Fibroblast of mammary gland (primary cell): ENCODE data around the gene RABL2A.
"Not testable (repeated sequence)": the region's sequence is repeated elsewhere in the genome, so short reads cannot be mapped to it uniquely, and the experiment has no call there.

Experiments
- DNase-seq: peaks from one replicate; pipeline ENCODE4 v3.0.0-alpha.2; 2010; ENCODE audit warnings: low read depth
- H3K4me3 ChIP-seq: 2 replicates; pipeline ENCODE4 v1.5.1; 2011; ENCODE audit warnings: low read depth, mild to moderate bottlenecking, low read length, moderate library complexity; ENCODE audit not compliant: control insufficient read depth
- CTCF ChIP-seq: conservative IDR thresholded peaks from 2 replicates; pipeline ENCODE4 v1.5.1; 2011; ENCODE audit warnings: low read depth, low read length, inconsistent platforms; ENCODE audit not compliant: control insufficient read depth, insufficient read depth

The RABL2A gene

GRCh38 chr2:113626616-113627330 lies at the start of gene RABL2A:
Gene RABL2A, plus strand, starts transcription at chr2:113627266. Its CDS starts 1,341 bp downstream, at chr2:113628607.
- peak within 1 kb of the TSS; percentile 57 for H3K4me3 ChIP-seq
- peak; percentile 70 for DNase-seq

GRCh38 chr2:113578508-113578907 lies 48.6 kb upstream of the RABL2A start:
- not testable (repeated sequence) for DNase-seq, H3K4me3 ChIP-seq

GRCh38 chr2:113582473-113582872 lies 44.6 kb upstream of the RABL2A start:
- not testable (repeated sequence) for DNase-seq

GRCh38 chr2:113583521-113584225 lies 43.4 kb upstream of the RABL2A start:
- DNase-seq, result peak; percentile 53
- peak overlapping the region; percentile 54 for H3K4me3 ChIP-seq

More at GRCh38 chr2:113582473-113582872, 44.6 kb upstream of the RABL2A start:
- H3K4me3 ChIP-seq, result not testable (repeated sequence)

- DNase-seq, result not testable (repeated sequence)
- peak overlapping the region; percentile 41 for H3K4me3 ChIP-seq
These were observed 42.6 kb upstream of the RABL2A start for GRCh38 chr2:113584311-113585092.

GRCh38 chr2:113587201-113587600 lies 39.9 kb upstream of the RABL2A start:
- not testable (repeated sequence) for H3K4me3 ChIP-seq
- peak; percentile 51 for DNase-seq
- TF ChIP-seq CTCF, result peak; percentile 43

GRCh38 chr2:113589591-113589990 lies 37.5 kb upstream of the RABL2A start:
- DNase-seq, H3K4me3 ChIP-seq: not testable (repeated sequence)

GRCh38 chr2:113591926-113592325 lies 35.1 kb upstream of the RABL2A start:
- DNase-seq, result not testable (repeated sequence)

GRCh38 chr2:113593280-113593679 lies 33.8 kb upstream of the RABL2A start:
- DNase-seq, H3K4me3 ChIP-seq: not testable (repeated sequence)

More at GRCh38 chr2:113591926-113592325, 35.1 kb upstream of the RABL2A start:
- H3K4me3 ChIP-seq, result not testable (repeated sequence)

- H3K4me3 ChIP-seq, DNase-seq: not testable (repeated sequence)
These were observed 31.3 kb upstream of the RABL2A start for GRCh38 chr2:113595725-113596124.

- not testable (repeated sequence) for H3K4me3 ChIP-seq, DNase-seq
These were observed 29.9 kb upstream of the RABL2A start for GRCh38 chr2:113597164-113597563.

GRCh38 chr2:113597572-113597971 lies 29.5 kb upstream of the RABL2A start:
- DNase-seq, H3K4me3 ChIP-seq: not testable (repeated sequence)

GRCh38 chr2:113598180-113598579 lies 28.9 kb upstream of the RABL2A start:
- H3K4me3 ChIP-seq, DNase-seq: not testable (repeated sequence)

GRCh38 chr2:113598738-113599137 lies 28.3 kb upstream of the RABL2A start:
- not testable (repeated sequence) for H3K4me3 ChIP-seq, DNase-seq

GRCh38 chr2:113599208-113599607 lies 27.9 kb upstream of the RABL2A start:
- DNase-seq, H3K4me3 ChIP-seq: not testable (repeated sequence)

- H3K4me3 ChIP-seq, result not testable (repeated sequence)
- peak; percentile 59 for DNase-seq
These were observed 24.9 kb upstream of the RABL2A start for GRCh38 chr2:113602040-113602769.
